Activated CD4-positive, alpha-beta T cell treated with anti-CD3 and anti-CD28 coated beads for 24 hours (primary cell): ENCODE results near the gene FGFRL1.
"Not testable (repeated sequence)": the region's sequence is repeated elsewhere in the genome, so short reads cannot be mapped to it uniquely, and the experiment has no call there.

ENCODE experiments used
- DNase-seq, 2 donors: peaks; one replicate each; pipeline ENCODE4 v3.0.0-alpha.2; 2020; ENCODE audit warnings: low read depth in 2 of 2

The FGFRL1 gene

GRCh38 chr4:1051472-1051871 lies 40.0 kb downstream of the FGFRL1 start:
- no peak for DNase-seq

DNA sequence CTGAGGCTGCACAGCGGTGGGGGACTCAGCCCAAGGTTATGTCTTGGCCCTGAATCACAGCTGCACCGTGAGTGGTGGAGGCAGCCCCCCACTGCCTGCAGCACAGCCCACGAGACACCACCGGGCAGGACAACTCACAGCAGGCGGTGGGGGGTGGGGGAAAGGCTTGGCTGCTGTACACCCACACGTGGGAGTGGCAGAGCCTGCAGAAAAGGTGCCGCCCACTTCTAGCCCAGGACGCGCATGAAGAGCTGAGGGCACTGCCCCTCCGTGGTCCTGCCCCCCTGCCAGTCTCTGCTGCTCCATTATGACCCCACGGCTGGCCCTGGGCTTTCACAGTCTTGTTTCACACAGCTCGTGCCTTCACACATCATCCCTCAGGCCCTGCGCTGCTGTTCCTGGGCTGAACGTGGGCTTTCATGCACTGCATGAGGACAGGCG lies 40.8 kb downstream of the FGFRL1 start:
- DNase-seq: no peak

DNA sequence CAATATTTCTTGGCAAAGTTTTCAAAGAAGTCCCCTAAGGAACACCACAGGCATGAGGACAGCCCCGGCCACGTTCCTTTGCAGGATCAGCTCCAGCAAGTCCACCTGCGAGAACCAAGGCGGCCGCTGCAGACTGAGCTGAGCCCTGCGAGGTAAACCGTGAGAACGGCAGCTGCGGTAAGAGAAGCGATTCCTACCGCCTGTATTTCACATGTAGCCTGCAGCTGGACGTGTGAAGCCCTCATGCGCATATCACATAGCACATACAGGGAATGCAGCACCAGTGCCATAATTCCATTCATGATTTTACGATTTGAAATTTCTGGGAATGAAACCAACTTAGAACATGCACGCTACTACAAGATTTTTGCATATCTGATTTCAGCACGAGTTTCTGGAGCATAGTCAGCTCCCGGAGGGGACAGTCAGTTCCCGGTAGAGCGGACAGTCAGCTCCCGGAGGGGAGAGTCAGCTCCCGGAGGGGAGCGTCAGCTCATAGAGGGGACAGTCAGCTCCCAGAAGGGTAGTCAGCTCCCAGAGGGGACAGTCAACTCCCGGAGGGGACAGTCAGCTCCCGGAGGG lies 41.7 kb downstream of the FGFRL1 start:
- no peak for DNase-seq

DNA sequence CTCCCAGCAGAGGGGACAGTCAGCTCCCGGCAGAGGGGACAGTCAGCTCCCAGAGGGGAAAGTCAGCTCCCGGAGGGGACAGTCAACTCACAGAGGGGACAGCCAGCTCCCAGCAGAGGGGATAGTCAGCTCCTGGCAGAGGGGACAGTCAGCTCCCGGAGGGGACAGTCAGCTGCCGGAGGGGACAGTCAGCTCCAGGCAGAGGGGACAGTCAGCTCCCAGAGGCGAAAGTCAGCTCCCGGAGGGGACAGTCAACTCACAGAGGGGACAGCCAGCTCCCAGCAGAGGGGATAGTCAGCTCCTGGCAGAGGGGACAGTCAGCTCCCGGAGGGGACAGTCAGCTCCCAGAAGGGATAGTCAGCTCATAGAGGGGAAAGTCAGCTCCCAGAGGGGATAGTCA lies 42.5 kb downstream of the FGFRL1 start:
- not testable (repeated sequence) for DNase-seq

DNA sequence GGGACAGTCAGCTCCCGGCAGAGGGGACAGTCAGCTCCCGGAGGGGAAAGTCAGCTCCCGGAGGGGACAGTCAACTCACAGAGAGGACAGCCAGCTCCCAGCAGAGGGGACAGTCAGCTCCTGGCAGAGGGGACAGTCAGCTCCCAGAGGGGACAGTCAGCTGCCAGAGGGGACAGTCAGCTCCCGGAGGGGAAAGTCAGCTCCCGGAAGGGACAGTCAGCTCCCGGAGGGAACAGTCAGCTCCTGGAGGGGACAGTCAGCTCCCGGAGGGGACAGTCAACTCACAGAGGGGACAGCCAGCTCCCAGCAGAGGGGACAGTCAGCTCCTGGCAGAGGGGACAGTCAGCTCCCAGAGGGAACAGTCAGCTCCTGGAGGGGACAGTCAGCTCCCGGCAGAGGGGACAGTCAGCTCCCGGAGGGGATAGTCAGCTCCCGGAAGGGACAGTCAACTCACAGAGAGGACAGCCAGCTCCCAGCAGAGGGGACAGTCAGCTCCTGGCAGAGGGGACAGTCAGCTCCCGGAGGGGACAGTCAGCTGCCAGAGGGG lies 43.3 kb downstream of the FGFRL1 start:
- not testable (repeated sequence) for DNase-seq

DNA sequence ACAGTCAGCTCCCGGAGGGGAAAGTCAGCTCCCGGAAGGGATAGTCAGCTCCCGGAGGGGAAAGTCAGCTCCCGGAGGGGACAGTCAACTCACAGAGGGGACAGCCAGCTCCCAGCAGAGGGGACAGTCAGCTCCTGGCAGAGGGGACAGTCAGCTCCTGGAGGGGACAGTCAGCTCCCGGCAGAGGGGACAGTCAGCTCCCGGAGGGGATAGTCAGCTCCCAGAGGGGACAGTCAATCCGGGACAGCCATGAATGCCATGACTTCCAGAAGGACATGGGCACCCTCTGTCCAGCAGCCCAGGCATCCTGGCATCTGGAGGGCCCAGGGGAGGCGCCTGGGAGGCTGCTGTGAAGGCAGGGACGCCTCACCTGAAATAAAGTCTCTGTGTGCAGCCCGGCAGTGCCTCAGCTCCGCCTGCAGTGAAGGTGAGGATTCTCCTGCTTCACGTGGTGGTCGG lies 43.8 kb downstream of the FGFRL1 start:
- not testable (repeated sequence) for DNase-seq

- peak; percentile 54 to 60 for DNase-seq
Measured at GRCh38 chr4:1055721-1056590, 44.5 kb downstream of the FGFRL1 start.

GRCh38 chr4:1056671-1057402 lies 45.4 kb downstream of the FGFRL1 start:
- no peak for DNase-seq

GRCh38 chr4:1057403-1057745 lies 45.9 kb downstream of the FGFRL1 start:
- DNase-seq: no peak

DNA sequence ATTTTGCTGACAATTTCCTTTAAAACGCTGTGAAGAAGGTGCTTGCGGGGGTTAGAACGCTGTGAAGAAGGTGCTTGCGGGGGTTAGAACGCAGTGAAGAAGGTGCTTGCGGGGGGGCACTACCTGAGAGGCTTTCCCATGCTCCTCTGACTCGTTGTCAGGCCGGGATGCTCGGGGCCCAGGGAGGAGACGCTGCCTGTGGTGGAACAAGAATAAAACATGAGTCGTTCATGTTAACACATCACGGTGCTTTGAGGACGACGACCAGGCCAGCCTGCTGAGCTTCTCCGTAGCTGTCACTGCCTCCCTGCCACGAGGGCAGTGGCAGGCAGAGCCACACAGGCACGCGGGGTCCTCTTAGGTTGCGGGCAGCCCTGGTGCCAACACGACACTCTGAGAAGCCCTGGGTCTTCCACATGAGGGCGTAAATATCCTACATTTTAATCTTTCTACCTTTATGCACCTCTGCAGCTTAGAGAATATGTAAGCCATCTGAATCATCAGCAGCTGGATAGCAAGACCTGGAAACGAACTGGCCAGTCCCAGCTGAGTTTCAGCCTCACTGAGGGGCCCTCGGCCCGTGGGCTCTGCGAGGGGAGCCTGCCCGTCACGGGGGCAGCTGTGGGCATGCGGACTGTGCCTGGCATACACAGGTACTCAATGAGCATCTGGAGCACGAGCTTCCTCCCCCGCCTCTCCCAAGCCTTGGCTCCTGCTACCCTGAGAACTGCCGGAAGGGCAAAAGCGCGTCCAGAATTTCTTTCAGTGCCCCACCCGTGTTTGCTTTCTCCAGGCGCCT lies 47.0 kb downstream of the FGFRL1 start:
- no peak for DNase-seq

GRCh38 chr4:1058997-1059665 lies 47.7 kb downstream of the FGFRL1 start:
- DNase-seq: no peak

- DNase-seq: no peak
Measured at GRCh38 chr4:1060121-1060520, 48.7 kb downstream of the FGFRL1 start.

- no peak for DNase-seq
Measured at GRCh38 chr4:1060621-1061020, 49.2 kb downstream of the FGFRL1 start.

- no peak for DNase-seq
Measured at GRCh38 chr4:1061056-1061700, 49.8 kb downstream of the FGFRL1 start.

- no peak for DNase-seq
Measured at GRCh38 chr4:1061760-1062159, 50.3 kb downstream of the FGFRL1 start.

DNA sequence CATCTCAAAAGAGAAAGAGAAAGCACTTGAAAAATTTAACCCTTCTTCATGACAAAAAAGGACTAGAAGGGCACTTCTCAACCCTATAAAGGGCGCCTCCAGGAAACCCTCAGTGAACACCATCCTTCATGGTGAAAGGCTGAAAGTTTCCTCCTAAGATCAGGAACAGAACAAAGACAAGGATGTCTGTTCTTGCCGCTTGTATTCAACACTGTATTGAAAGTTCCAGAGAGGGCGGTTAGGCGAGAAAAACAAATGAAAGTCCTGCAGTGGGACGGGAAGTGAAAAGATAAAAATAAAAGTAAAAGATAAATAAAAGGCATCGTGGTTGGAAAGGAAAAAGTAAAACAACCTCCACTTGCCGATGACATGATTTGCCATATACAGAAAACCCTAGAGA lies 51.0 kb downstream of the FGFRL1 start:
- no peak for DNase-seq

GRCh38 chr4:1065732-1066131 lies 54.3 kb downstream of the FGFRL1 start:
- DNase-seq: no peak

DNA sequence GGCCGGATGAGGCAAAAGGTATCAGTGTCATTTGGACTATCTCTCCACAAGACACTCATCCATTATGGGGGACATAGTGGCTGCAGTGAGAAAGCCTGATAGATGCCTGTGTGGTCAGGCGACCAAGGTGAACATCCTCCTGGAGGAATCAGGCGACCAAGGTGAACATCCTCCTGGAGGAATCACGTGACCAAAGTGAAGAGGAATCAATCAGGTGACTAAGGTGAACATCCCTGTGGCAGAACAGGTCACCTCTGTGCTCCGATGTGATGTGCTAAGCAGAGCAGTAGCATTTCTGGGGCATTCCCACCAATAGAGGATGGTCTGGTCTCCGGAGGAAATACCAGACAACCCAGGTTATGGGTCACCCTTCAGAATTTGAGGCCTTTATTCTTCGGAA lies 58.0 kb downstream of the FGFRL1 start:
- DNase-seq: no peak

DNA sequence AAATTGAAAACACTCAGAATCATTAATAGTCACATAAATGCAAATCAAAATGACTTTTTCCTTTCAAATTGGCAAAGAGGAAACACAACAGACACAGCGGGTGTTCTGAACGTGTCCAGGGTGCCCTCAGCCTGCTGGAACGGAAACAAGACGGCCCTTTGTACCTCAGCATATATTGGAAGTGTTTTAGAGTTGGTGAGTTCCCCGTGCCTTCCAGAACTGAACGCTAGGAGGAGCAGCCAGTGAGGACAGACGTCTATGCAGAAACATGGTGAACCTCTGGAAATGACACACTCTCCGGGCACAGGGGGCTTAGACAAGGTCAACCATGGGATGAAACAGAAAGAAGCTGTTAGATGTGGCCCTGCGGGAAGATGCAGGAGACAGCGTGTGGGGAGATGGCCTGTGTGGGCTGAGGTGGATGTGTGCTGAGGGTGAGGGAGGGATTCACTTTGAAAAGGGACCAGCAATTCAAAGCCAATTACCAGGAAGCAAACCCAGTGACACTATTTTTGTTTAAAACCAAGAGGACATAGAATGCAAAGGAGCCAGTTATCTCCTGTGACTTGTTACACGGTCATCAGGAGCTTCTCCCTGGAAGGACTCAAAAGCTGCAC lies 61.5 kb downstream of the FGFRL1 start:
- peak; percentile 35 to 39 for DNase-seq

DNA sequence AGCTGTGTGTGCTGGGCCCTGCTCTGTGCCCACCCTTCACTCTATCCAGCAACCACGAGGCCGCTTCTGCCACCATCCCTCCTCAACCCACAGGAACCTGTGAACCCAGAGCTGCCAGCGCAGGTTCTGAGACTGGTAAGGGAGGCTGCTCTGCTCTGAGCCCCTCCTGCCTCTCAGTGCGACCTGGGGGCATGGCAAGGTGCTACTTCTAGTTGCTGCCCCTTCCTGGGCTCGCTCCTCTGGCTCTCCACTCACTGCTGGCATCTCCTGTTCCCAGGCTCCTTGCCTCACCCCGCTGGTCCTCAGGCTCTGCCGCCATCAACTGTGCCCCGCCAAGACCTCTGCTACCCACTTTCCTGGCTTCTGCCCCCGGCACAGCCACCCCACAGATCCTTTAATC lies 62.7 kb downstream of the FGFRL1 start:
- no peak for DNase-seq
